Activated T-helper 2 cell treated with anti-CD3 and anti-CD28 coated beads, Interferon-gamma antibody, Interleukin-2, Interleukin-4, amounts not matched to agents 10 μg/mL and 5 μg/mL and 100 μg/mL, durations not matched to agents 14 hours and 24 hours and 36 hours (primary cell): Measurements from ENCODE around the gene PIP4K2B. TPM values are rescaled to one million over a fixed set of nuclear protein-coding genes. Genes with fewer than 3 reads are reported as not detected.
A peak's percentile ranks its signal among the peaks of the same experiment; 100 is the strongest.

Experiments used
- DNase-seq: peaks from one replicate; pipeline ENCODE4 v3.0.0; 2021; ENCODE audit warnings: low spot score
- H3K27ac Mint-ChIP-seq: one replicate; pipeline ENCODE4 v1.8.0; 2021; ENCODE audit warnings: mixed read lengths
- H3K27me3 Mint-ChIP-seq: one replicate; pipeline ENCODE4 v1.8.0; 2021; ENCODE audit warnings: low read depth, mixed read lengths
- H3K36me3 Mint-ChIP-seq: one replicate; pipeline ENCODE4 v1.8.0; 2021; ENCODE audit warnings: low read depth, mixed read lengths
- H3K4me1 Mint-ChIP-seq: one replicate; pipeline ENCODE4 v1.8.0; 2021; ENCODE audit warnings: low read depth, mixed read lengths
- H3K4me3 Mint-ChIP-seq: one replicate; pipeline ENCODE4 v1.8.0; 2021; ENCODE audit warnings: low read depth, mild to moderate bottlenecking, moderate library complexity, mixed read lengths
- H3K9me3 Mint-ChIP-seq: one replicate; pipeline ENCODE4 v1.8.0; 2021; ENCODE audit warnings: mixed read lengths
- intact Hi-C: fragments of 100-400 bp; cut with micrococcal nuclease; formaldehyde crosslinking; loops from one replicate; pipeline ENCODE4 v1.15.1; 2023
- total RNA-seq: library from RNA; stranded (reverse); gene quantifications from 2 replicates; pipeline ENCODE4 v1.2.3, GENCODE V29; 2022

The PIP4K2B gene
- total RNA-seq, 1 donor from 2014 or later, result 35.3 TPM

- H3K4me1 Mint-ChIP-seq, result peaks cover 23% of the 10 kb centered on the region
- H3K27ac Mint-ChIP-seq, result no peak overlapping the region
- intact Hi-C loops, result no loop called here
- DNase-seq, result no peak
- no peaks in the 10 kb centered on the region for H3K9me3 Mint-ChIP-seq
- no peak overlapping the region for H3K4me3 Mint-ChIP-seq
- H3K27me3 Mint-ChIP-seq, result no peaks in the 10 kb centered on the region
- H3K36me3 Mint-ChIP-seq, result peaks cover 14% of the 10 kb centered on the region
Observed at GRCh38 chr17:38738007-38738662, 61.2 kb downstream of the PIP4K2B start.

GRCh38 chr17:38735161-38735997 lies 64.0 kb downstream of the PIP4K2B start:
- Mint-ChIP-seq H3K4me1 (peaks cover 36% of the 10 kb centered on the region), H3K9me3 (no peaks in the 10 kb centered on the region), H3K27ac (no peak overlapping the region), H3K27me3 (no peaks in the 10 kb centered on the region), H3K4me3 (no peak overlapping the region), H3K36me3 (peaks cover 24% of the 10 kb centered on the region)
- intact Hi-C loops, result loop anchor here (2.0 kb wide), 1 partner anchor 59 kb away; no protein-coding TSS in a partner anchor
- peak; percentile 56 for DNase-seq

GRCh38 chr17:38733982-38734973 lies 65.1 kb downstream of the PIP4K2B start:
- Mint-ChIP-seq H3K4me3 (peak overlapping the region; percentile 13), H3K9me3 (no peaks in the 10 kb centered on the region), H3K4me1 (peaks cover 39% of the 10 kb centered on the region), H3K36me3 (peaks cover 24% of the 10 kb centered on the region), H3K27ac (peak overlapping the region; percentile 88), H3K27me3 (no peaks in the 10 kb centered on the region)
- intact Hi-C loops, result loop anchor here (2.0 kb wide), 1 partner anchor 57 kb away; no protein-coding TSS in a partner anchor
- DNase-seq, result no peak

DNA sequence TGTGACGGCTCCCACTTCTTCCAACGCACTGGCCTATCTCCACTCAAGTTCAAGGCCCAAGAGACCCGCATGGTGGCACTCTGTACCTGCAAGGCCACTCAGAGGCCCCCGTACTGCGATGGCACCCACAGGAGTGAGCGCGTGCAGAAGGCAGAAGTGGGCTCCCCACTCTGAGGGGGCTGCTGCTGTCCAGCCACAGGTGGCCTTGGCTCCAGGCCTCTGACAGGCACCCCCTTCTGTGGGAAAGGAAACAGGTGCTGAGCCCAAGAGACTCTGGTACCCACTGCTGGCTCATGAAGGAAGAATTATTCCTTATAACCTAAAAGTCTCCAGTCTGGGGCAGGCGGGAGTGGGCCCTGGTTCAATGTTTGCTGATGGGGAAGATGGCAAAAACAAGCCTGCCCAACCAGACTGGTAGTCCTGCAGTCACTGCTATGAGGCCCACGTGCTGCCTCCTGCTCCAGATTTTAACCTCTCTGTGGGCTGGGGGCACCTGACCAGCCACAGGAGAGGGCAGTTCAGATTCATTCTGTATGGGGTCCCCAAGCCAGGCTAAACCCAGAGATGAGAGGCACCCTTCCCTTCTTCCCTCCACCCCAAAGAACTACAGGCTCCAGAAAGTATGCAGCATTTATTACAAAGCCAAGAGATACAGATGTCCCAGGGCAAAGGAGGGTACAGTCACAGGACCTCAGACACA lies 65.9 kb downstream of the PIP4K2B start:
- DNase-seq, result no peak
- no peak overlapping the region for H3K4me3 Mint-ChIP-seq
- peak overlapping the region; percentile 50 for H3K27ac Mint-ChIP-seq
- intact Hi-C loops, result no loop called here
- no peaks in the 10 kb centered on the region for H3K27me3 Mint-ChIP-seq
- peaks cover 25% of the 10 kb centered on the region for H3K36me3 Mint-ChIP-seq
- no peaks in the 10 kb centered on the region for H3K9me3 Mint-ChIP-seq
- H3K4me1 Mint-ChIP-seq, result peaks cover 47% of the 10 kb centered on the region

GRCh38 chr17:38732376-38733281 lies 66.7 kb downstream of the PIP4K2B start:
- intact Hi-C loops, result no loop called here
- Mint-ChIP-seq H3K27ac (peak overlapping the region; percentile 64), H3K4me1 (peaks cover 55% of the 10 kb centered on the region), H3K27me3 (no peaks in the 10 kb centered on the region), H3K36me3 (peaks cover 33% of the 10 kb centered on the region), H3K9me3 (no peaks in the 10 kb centered on the region), H3K4me3 (peak overlapping the region; percentile 40)
- no peak for DNase-seq

DNA sequence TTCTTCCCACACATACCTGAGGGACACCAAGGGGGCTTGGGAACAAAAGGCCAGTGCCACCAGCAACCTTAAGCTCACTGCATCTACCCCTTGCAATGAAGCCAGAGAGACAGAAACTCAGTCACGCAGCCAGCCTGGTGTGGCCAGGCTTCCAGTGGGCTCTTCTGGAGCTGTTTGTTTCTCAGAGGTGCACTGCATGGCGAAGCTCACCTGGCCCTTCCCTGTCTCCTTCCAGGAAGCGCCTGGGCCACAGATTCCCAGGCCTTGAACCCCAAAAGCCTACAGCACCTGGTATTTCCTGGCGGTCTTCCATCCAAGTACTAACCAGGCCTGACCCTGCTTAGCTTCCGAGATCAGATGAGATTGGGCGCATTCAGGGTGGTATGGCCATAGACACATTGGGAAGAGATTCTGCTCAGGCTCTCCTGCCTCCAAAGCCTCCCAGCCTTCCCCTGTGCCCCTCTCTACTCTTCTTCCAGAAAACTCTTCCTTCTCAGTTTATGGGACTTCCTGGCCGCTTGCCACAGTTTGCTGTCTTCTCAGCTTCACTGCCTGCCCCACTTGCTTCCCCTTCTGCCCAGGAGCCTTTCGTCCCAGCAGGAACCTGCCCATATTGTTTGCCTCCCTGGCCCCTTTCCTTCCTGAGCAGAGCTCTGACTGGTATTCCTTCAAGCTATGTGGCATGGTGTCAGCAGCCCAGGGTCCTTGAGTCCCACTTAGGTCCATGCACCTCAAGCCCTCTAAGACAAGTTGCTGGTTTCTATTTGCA lies 67.6 kb downstream of the PIP4K2B start:
- H3K36me3 Mint-ChIP-seq, result peaks cover 37% of the 10 kb centered on the region
- peak overlapping the region; percentile 40 for H3K4me3 Mint-ChIP-seq
- peak overlapping the region; percentile 64 for H3K27ac Mint-ChIP-seq
- DNase-seq, result no peak
- no peaks in the 10 kb centered on the region for H3K27me3 Mint-ChIP-seq
- H3K9me3 Mint-ChIP-seq, result no peaks in the 10 kb centered on the region
- intact Hi-C loops, result no loop called here
- peaks cover 64% of the 10 kb centered on the region for H3K4me1 Mint-ChIP-seq

- Mint-ChIP-seq H3K36me3 (peaks cover 41% of the 10 kb centered on the region), H3K27me3 (no peaks in the 10 kb centered on the region), H3K4me3 (peak overlapping the region; percentile 89), H3K27ac (peak overlapping the region; percentile 86), H3K9me3 (no peaks in the 10 kb centered on the region), H3K4me1 (peaks cover 69% of the 10 kb centered on the region)
- intact Hi-C loops, result no loop called here
- DNase-seq, result no peak
Observed at GRCh38 chr17:38730526-38731379, 68.6 kb downstream of the PIP4K2B start.

GRCh38 chr17:38729886-38730525 lies 69.3 kb downstream of the PIP4K2B start, which contains the start of gene CISD3:
TSS of gene CISD3 (plus strand) at chr17:38730341. CDS start at chr17:38730359, 18 bp downstream.
- Mint-ChIP-seq H3K4me1 (peaks cover 71% of the 10 kb centered on the region), H3K27me3 (no peaks in the 10 kb centered on the region), H3K27ac (peak within 1 kb of the TSS; percentile 86), H3K4me3 (peak within 1 kb of the TSS; percentile 89), H3K9me3 (no peaks in the 10 kb centered on the region), H3K36me3 (peaks cover 43% of the 10 kb centered on the region)
- peak; percentile 84 for DNase-seq
- intact Hi-C loops, result loop anchor here (10.0 kb wide), 1 partner anchor 1325 kb away; the partner anchor contains the start of genes ACACA and TADA2A

GRCh38 chr17:38729368-38729885 lies 69.9 kb downstream of the PIP4K2B start:
- intact Hi-C loops, result loop anchor here (10.0 kb wide), 1 partner anchor 1325 kb away; the partner anchor contains the start of genes ACACA and TADA2A
- Mint-ChIP-seq H3K36me3 (peaks cover 45% of the 10 kb centered on the region), H3K27me3 (no peaks in the 10 kb centered on the region), H3K4me3 (peak overlapping the region; percentile 78), H3K9me3 (no peaks in the 10 kb centered on the region), H3K27ac (peak overlapping the region; percentile 50), H3K4me1 (peaks cover 68% of the 10 kb centered on the region)
- no peak for DNase-seq
